Measurements from ENCODE around the gene ZNF569. TPM values are rescaled to one million over a fixed set of nuclear protein-coding genes. Genes with fewer than 3 reads are reported as not detected.

The ZNF569 gene
- total and polyA plus RNA-seq, 2 of the 13 experiments (the other 11 are each of a cell fraction or from before 2014, with no cell fraction given), result 1.4 to 5.7 TPM

GRCh38 chr19:37468961-37469777 lies 1.9 kb upstream of the ZNF569 start, which contains the start of gene ZNF570 (continued):
- TF ChIP-seq ZFP91 (CRISPR knock-in tag; IDR thresholded peaks at IDR 0.05; ENCODE audit: borderline replicate concordance), result peak; percentile 48; the same call in 1 of the 2 replicates
- TF ChIP-seq MYC (CRISPR knock-in tag; IDR thresholded peaks at IDR 0.05; ENCODE audit: borderline replicate concordance), result peak; percentile 43; the same call in 1 of the 2 replicates
- TF ChIP-seq ZNF746 (CRISPR knock-in tag; IDR thresholded peaks at IDR 0.05), result no peak
- no peak for TF ChIP-seq USF2 (IDR thresholded peaks at IDR 0.05; ENCODE audit: low read depth, low read length)
- no peak for TF ChIP-seq USF2 (CRISPR knock-in tag; IDR thresholded peaks at IDR 0.05; ENCODE audit: borderline replicate concordance)
- TF ChIP-seq SIN3A (IDR thresholded peaks at IDR 0.05; ENCODE audit: borderline replicate concordance, low read depth, low read length), result peak; percentile 77; the same call in 1 of the 2 replicates
- 0 out of 2 replicates have a peak, but pooled peaks have one; percentile 51 for TF ChIP-seq ZNF782 (CRISPR knock-in tag; IDR thresholded peaks at IDR 0.05; ENCODE audit: borderline replicate concordance)
- peak; percentile 97 for TF ChIP-seq GABPB1 (CRISPR knock-in tag; IDR thresholded peaks at IDR 0.05)
- peak; percentile 79; the same call in 1 of the 2 replicates for TF ChIP-seq ZNF335 (CRISPR knock-in tag; IDR thresholded peaks at IDR 0.05)
- no peak for TF ChIP-seq ZNF513 (CRISPR knock-in tag; conservative IDR thresholded peaks at IDR 0.05)
- TF ChIP-seq SRY (CRISPR knock-in tag; IDR thresholded peaks at IDR 0.05), result no peak; the same call in 1 of the 2 replicates
- TF ChIP-seq RERE (CRISPR knock-in tag; IDR thresholded peaks at IDR 0.05; ENCODE audit: low read depth), result no peak
- peak; percentile 85 for TF ChIP-seq ASH2L (IDR thresholded peaks at IDR 0.05; ENCODE audit: insufficient read length, low read depth, low read length)
- peak; percentile 35; the same call in 1 of the 2 replicates for TF ChIP-seq ETV5 (CRISPR knock-in tag; IDR thresholded peaks at IDR 0.05; ENCODE audit: borderline replicate concordance)

All from HepG2 (cell line).